Tibial nerve (tissue), 4 donors: ENCODE measurements around the gene TTLL6.

Experiments used
- CTCF ChIP-seq, 5 experiments: fragments of 200-600 bp in 3 of 5; fragments of 450-650 bp in 2 of 5; sonication (generic) in 3 of 5; IDR thresholded peaks; one replicate each; pipeline ENCODE4 v1.5.1; 2016 to 2019; ENCODE audit warnings: antibody characterized with exemption in 5 of 5, mild to moderate bottlenecking in 3 of 5, moderate library complexity in 2 of 5
- EP300 ChIP-seq, 2 donors: sonication (generic); formaldehyde crosslinking; IDR thresholded peaks; one replicate each; pipeline ENCODE4 v1.6.1; 2017; ENCODE audit warnings: antibody characterized with exemption in 2 of 2, mild to moderate bottlenecking in 1 of 2
- POLR2A ChIP-seq, 2 donors: fragments of 450-650 bp; IDR thresholded peaks; one replicate each; pipeline ENCODE4 v1.6.1; 2017; ENCODE audit warnings: antibody characterized with exemption in 2 of 2, mild to moderate bottlenecking in 2 of 2, moderate library complexity in 2 of 2

- TF ChIP-seq POLR2A (IDR thresholded peaks at IDR 0.05) (no peak), CTCF (IDR thresholded peaks at IDR 0.05) (no peak), EP300 (IDR thresholded peaks at IDR 0.05) (no peak)
Observed at GRCh38 chr17:48730240-48730550, 86.8 kb downstream of the TTLL6 start.
